ENCODE measurements around the gene WIPF3. TPM values are rescaled to one million over a fixed set of nuclear protein-coding genes. Genes with fewer than 3 reads are reported as not detected.

The WIPF3 gene
- total RNA-seq, 1 experiment from 2014 or later: not detected

- DNase-seq (ENCODE audit: low spot score): no peak
Measured at GRCh38 chr7:29808075-29808801, 1.9 kb downstream of the WIPF3 start.

GRCh38 chr7:29809533-29810155 is 3.3 kb downstream of the WIPF3 start:
- no peak for DNase-seq (ENCODE audit: low spot score)

GRCh38 chr7:29810297-29810696 is 4.0 kb downstream of the WIPF3 start:
- no peak for DNase-seq (ENCODE audit: low spot score)

GRCh38 chr7:29810813-29811482 is 4.6 kb downstream of the WIPF3 start:
- DNase-seq (ENCODE audit: low spot score): no peak

GRCh38 chr7:29811586-29811985 is 5.3 kb downstream of the WIPF3 start:
- no peak for DNase-seq (ENCODE audit: low spot score)

- DNase-seq (ENCODE audit: low spot score): no peak
Measured at GRCh38 chr7:29812185-29812876, 6.0 kb downstream of the WIPF3 start.

- DNase-seq (ENCODE audit: low spot score): no peak
Measured at GRCh38 chr7:29815181-29816105, 9.1 kb downstream of the WIPF3 start.

- no peak for DNase-seq (ENCODE audit: low spot score)
Measured at GRCh38 chr7:29818308-29818707, 12.0 kb downstream of the WIPF3 start.

- no peak for DNase-seq (ENCODE audit: low spot score)
Measured at GRCh38 chr7:29825775-29826529, 19.6 kb downstream of the WIPF3 start.

GRCh38 chr7:29826530-29826822 is 20.2 kb downstream of the WIPF3 start:
- no peak for DNase-seq (ENCODE audit: low spot score)

- DNase-seq (ENCODE audit: low spot score): no peak
Measured at GRCh38 chr7:29826904-29827303, 20.6 kb downstream of the WIPF3 start.

- no peak for DNase-seq (ENCODE audit: low spot score)
Measured at GRCh38 chr7:29831705-29832104, 25.4 kb downstream of the WIPF3 start.

- DNase-seq (ENCODE audit: low spot score): no peak
Measured at GRCh38 chr7:29833929-29834328, 27.6 kb downstream of the WIPF3 start.

- no peak for DNase-seq (ENCODE audit: low spot score)
Measured at GRCh38 chr7:29835718-29836117, 29.4 kb downstream of the WIPF3 start.

GRCh38 chr7:29839302-29839701 is 33.0 kb downstream of the WIPF3 start:
- DNase-seq (ENCODE audit: low spot score): peak; percentile 78

GRCh38 chr7:29839921-29840320 is 33.6 kb downstream of the WIPF3 start:
- no peak for DNase-seq (ENCODE audit: low spot score)

GRCh38 chr7:29840701-29841100 is 34.4 kb downstream of the WIPF3 start:
- DNase-seq (ENCODE audit: low spot score): no peak

GRCh38 chr7:29841926-29842701 is 35.8 kb downstream of the WIPF3 start:
- no peak for DNase-seq (ENCODE audit: low spot score)

- DNase-seq (ENCODE audit: low spot score): no peak
Measured at GRCh38 chr7:29843093-29843492, 36.8 kb downstream of the WIPF3 start.

- no peak for DNase-seq (ENCODE audit: low spot score)
Measured at GRCh38 chr7:29843726-29844125, 37.4 kb downstream of the WIPF3 start.
